ENCODE data around the gene MAGI1.
"Not testable (repeated sequence)": the region's sequence is repeated elsewhere in the genome, so short reads cannot be mapped to it uniquely, and the experiment has no call there.

The MAGI1 gene

DNA sequence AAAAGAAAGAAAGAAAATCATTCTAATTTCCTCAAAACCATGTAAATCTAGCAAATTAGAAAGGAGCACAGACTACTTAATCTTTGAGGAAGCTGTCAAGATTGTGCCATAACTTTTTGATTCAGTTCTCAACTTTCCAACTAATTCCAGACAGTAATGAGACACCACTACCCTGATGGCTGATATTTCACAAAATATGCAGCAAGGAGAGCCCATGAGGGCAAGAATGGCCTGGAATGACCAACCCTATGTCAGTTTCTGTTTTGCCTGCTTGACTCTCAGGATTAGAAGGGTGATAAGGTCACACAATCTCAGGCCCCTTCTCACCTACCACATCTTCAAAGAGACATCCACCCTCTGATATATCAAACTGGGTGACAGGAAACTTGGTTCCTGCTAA is 134.7 kb downstream of the MAGI1 start:
- DNase-seq (ENCODE audit: low spot score), result no peak

DNA sequence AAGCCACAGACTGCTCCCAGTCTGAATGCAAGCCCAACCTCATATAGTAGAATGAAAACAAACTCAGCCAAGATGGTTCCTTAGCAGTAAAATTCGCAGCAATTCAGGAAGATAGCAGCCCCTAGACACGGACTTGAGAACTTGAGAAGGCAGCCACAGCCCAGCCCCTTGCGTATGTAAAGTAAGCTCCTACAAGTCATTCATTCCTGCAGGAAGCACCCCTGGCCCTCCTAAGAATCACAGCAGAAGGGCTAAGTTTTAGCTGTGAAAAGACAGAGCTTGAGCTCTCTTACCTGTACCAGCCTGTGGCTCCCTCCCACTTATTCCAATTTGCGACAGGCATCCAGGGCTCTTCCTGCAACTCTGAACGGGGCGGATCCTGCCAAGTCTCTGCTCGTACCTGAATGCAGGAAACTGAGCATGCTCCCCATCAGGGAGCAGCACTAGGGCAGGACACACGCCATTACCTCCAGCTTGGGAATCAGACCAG is 136.4 kb downstream of the MAGI1 start:
- DNase-seq (ENCODE audit: low spot score), result peak; percentile 69

DNA sequence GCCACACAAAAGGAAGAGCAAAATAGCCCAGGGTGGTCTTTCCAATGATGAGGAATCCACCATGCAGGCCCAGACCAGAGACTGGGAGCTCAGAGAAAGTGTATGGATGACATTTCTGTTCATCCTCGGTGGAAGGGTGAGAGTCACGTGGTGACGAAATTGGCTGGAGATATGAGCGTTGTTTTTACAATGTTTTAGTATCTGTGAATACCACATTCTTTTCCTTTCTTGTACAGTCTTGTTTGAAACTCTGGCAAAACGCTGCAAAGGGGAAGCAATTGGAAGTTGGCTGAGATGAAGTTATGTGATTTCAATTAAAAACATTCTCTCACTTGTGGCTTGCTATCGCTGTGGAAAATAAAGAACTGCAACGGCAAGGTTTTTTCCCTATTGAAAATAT is 137.5 kb downstream of the MAGI1 start:
- DNase-seq (ENCODE audit: low spot score), result no peak

DNA sequence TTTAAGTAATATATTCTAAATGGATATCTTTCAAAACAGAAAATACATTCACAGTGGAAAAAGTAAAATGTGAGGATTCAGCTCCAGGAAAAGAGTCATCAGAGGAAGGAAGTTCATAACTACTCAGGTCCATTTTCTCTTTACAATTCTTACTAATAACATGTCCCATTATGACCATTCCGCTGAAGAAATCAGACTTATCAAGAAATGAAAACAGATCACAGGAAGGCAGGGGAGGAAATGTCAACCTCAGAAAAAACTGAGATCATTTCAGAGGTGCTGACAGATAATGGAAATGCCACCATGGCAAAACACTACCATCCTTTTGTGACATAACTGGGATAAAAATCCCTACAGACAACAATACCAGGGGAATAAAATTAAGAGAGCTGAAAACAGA is 139.5 kb downstream of the MAGI1 start:
- no peak for DNase-seq (ENCODE audit: low spot score)

DNA sequence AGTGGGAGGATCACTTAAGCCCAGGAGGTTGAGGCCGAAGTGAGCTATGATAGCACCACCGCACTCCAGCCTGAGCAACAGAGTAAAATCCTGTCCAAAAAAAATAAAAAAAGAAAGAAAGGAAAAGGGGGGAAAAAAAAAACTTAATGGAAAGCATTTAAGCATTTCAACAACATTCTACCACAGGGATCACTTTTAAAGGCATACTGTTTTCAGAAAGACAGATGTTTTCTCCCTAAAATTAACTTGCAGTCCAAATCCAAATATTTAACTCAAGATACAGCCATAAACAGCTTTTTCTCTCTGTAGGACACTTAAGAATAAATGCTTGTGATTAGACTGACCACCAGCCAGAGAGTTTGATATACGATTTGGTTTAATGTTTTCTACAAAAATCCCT is 141.0 kb downstream of the MAGI1 start:
- DNase-seq (ENCODE audit: low spot score), result no peak

DNA sequence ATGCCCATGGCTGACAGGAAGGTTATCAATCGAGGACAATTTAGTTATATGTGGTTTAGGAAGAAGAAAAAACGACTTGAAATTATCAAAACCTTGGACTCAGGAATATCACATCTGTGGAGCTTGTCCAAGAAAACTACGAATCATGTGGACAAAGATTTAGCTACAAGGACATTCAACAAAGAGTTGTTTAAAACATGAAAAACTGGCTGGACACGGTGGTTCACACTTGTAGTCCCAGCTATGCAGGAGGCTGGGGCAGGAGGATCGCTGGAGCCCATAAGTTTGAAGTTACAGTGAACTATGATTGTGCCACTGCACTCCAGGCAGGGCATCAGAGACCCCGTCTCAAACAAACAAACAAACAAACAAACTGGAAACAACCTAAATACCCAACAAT is 142.4 kb downstream of the MAGI1 start:
- DNase-seq (ENCODE audit: low spot score), result no peak

DNA sequence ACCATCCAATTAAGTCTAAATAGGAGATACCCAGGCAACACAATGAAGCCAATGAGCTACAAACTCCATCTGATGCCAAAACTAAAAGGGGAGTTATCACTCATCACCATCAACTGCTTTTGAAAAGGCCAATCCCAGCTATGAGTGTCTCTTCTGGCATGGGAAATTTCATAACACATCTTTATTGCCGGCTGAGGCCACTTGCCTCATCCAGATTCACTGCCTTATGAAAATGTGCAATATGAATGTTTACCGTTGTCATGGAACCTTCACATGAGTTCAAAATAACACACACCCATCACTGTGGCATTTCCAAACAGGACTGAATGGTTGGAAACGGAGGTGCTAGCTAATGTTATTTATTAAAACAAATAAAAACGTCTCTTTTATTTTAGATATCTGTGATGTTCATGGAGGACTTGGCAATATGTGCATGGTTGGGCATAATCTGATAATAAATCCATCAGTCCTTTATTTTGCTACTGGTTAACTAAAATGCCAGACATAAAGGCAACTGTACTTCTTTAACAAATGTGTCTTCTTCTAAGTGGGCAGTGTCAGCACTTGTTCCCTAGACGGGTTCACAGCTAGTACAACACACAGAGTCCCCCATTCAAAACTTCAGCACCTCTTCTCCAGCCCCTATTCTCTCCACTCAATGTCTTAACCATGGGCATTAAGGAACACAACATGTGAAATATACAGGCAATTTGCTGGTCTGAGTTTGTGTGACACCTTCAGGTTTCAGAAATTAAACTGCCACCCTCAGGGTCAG is 143.9 kb downstream of the MAGI1 start:
- no peak for DNase-seq (ENCODE audit: low spot score)

DNA sequence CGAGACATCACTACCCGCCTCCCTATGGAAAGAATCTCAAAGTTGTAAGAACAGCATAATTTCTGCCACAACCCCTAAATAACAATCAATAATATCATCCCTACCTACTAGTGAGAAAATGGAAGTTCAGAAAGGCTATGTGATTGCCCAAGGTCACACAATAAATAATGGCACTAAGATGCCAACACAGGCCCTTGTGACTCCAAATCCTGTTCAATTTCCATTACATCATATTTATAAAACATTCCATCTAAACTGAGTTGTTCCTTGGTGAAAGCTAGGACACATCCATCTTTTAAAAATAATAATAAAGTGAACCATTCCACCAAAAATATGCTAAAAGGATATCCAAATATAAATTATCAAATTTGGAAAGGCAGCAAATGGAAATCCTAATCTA is 144.6 kb downstream of the MAGI1 start:
- no peak for DNase-seq (ENCODE audit: low spot score)

DNA sequence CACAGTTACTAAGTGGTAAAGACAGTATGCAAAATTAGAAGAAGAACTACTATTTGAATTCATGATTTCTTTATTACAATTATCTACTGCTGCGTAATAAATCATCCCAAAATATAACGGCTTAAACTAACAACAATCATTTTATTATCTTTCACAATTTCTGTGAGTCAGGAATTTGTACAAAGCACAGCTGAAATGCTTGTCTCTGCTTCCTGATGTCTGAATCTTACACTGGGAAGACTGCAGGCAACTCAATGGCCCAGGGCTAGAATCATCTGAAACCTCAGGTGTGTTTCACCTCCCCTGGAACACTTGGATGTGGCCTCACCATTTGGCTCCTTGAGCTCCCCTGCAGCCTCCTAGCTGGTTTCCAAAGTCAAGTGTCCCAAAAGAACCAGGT is 145.1 kb downstream of the MAGI1 start:
- DNase-seq (ENCODE audit: low spot score), result no peak

DNA sequence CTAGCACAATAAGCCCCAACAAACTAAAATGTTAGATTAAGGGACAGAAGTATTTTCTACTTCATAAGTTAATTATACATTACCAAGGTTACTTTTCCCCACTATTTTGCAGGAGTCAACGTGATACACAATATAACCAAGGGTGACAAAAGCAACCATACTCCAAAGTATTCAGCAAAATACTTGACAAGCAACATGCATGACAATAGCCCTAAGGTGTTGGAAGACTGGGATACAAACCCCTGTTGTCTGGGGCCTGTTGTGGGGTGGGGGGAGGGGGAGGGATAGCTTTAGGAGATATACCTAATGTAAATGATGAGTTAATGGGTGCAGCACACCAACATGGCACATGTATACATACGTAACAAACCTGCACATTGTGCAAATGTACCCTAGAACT is 147.2 kb downstream of the MAGI1 start:
- not testable (repeated sequence) for DNase-seq (ENCODE audit: low spot score)

DNA sequence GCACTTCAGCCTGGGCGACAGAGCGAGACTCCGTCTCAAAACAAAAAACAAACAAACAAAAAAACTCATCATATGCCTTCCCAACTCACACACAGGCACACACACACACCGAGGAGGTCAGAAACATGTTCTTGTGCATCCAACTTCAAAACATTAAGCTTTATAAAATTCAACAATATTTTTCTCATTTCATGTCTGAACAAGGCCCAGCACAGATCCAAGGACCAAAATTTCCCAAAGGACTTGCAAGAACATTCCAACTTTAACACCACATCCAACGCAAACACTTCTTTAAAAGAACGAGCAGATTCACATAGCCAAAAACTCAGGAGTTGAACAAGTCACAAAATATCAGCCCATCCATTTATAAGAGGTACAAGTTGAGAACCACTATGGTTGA is 148.4 kb downstream of the MAGI1 start:
- DNase-seq (ENCODE audit: low spot score), result no peak

DNA sequence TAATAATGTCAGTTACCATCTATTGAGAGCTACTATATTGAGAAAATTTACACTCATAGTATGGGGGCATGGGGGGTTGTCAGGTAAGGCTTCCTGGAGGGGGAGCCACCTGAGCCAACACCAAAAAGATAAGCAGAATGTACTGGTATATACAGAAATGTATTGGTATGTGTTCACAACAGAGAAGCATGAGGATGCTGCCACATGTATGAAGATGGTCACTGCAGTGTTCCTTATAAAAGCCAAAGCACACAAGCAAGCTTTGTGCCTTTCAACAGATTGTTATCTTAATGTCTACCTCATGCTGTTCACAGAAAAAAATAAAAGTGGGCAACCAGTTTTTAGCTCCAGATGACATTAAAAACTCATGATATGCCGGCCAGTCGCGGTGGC is 149.0 kb downstream of the MAGI1 start:
- no peak for DNase-seq (ENCODE audit: low spot score)

DNA sequence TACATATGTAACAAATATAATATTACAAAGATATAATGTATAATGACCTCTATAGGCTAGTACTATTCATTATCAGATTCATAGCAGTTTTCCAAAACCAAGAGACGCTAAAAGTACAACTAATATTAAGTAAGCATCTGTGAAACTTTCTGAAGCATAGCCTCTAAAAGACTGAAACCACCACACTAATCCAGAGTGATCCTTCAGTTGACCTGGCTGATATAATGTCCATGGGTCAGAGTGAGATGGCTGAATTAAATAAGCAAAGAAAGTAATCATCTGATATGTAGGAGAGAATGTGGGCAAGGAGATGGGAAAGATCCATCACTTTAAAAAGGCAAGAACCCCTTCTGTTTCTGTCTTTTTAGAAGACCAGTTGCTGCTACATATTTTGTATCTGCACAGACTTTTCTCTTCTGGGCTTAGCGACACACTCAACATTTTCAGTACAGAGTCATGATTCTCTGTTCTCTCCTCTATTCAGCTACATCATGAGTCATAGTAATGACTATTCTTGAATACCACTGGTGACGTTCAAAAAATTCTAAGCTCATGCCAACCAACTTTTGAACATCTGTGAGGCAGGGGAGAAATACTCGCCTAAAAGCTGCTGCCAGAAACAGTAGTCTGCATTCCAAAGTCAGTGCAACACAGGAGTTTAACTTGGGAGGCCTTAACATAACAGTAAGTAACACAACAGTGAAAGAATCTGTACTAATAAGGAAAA is 149.6 kb downstream of the MAGI1 start:
- DNase-seq (ENCODE audit: low spot score), result peak; percentile 84

DNA sequence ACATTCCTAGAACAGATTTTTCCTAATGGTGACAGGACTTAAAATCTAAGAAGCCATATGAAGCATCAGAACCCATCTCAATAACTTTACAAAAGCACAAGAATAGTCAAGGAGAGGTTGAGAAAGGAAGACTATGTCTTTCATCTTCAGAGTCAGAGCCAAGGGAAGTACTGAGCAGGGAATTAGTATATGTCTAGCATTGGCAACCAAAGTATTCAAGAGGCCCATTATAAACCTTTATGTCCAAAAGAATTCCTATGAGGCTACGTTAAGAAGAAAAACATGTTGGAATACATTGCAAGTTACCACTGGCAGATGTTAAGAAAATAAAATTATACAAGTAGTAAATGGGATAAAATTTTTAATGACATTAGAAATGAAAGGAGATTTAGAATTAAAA is 150.5 kb downstream of the MAGI1 start:
- DNase-seq (ENCODE audit: low spot score), result no peak

DNA sequence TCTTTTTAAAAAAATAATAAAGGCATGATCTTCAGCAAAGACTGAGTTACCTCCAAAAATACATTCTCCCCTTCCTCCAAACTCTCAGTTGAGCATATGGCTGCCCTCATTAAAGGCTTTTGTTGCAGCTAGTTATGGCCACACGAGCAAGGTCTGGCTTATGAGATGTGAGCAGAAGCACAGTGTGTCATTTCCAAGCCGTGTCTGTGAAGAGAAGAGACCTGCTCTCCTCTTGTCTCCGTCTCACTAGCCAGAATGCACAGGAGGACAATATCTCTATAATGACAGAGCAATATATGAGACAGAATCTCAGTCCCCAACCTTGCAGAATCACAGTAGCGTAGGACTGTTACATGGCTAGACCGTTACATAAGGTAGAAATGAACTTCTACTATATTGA is 152.3 kb downstream of the MAGI1 start:
- DNase-seq (ENCODE audit: low spot score), result no peak

DNA sequence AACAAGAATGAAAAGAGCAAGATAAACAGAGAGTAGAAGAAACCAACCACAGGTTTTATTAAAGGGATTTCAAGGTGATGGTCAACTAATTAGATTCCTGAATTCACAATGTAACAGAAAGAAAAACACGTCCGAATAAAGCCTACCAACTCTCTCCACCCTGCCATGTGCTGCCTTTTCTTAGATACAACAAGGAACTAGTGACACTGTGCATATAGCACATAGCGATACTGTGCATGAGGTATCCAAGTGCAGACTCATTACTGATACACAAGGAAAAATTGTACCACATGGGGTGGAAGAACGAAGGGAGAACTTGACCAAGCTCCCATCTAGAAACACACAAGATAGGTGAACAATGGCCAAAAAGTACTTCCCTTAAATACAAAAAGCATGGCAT is 154.6 kb downstream of the MAGI1 start:
- peak; percentile 29 for DNase-seq (ENCODE audit: low spot score)

DNA sequence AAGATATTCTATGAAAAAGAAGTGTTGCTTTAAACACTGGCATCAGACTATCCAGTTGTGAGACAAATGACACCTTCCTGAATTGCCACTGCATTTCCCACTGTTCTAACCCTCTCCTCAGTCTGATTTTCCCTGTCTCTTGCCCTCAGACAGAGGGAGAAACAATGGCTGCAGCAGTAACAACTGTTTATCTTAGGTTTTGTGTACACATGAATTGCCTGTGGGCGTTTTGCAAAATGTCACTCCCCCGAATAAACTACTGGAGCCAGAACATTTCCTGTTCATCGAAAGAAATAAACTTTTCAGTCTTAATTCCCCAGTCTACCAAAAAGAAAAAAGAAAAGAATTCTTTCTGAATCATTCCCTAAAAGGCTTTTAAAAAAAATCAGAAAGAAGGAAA is 155.1 kb downstream of the MAGI1 start:
- no peak for DNase-seq (ENCODE audit: low spot score)

DNA sequence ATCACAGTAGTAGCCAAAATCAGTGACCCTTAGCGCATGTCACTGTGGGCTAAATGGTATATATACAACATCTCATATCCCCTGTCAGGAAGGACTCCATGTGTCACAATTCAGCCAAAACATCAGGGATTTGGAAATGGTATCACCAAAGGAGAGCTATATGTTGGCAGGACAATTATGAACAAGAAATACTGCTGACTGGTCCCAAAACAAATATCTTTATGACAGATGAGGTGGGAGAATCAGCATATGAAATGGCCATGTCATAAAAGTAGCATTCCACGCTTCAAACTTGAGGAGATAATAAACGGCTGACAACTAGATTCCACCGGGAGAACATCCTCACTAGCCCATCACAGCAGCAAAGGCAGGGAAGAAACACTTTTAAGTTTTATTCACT is 158.4 kb downstream of the MAGI1 start:
- DNase-seq (ENCODE audit: low spot score), result no peak

DNA sequence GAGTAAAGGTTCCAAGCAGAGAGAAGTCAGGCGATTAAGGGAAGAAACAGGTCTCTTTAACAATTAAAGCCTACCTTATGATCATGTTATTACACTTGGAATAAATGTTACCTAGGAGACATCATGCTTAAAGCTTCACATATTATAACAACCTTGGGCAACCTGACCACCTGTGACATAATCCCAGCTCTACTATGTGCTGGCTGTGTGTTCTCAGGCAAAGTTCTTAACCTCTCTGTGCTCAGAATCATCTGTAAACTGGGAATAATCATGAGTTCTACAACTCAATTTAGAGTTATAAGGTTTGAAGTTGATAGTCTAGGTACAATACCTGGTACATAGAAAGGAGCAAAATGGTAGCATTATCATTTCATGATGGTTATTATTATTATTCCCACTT is 159.3 kb downstream of the MAGI1 start:
- no peak for DNase-seq (ENCODE audit: low spot score)

DNA sequence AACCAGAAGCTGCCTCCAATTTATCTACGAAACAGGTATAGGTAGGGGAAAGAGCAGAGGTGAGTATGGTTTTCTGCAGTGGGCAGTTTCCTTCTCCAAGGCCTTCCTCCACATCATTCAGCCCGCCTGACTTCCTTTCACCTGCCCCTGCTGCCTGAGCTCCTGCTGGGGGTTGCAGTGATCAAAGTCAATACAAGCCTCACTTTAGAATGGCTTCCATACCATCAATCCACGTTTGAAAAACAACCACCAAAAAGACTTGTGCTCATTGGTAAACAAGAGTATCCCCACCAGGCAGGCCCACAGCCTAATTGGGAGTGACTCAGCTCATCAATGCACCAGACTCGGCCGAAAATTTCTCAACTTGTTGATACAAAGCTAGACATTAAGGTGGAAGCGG is 159.9 kb downstream of the MAGI1 start:
- DNase-seq (ENCODE audit: low spot score), result no peak

DNA sequence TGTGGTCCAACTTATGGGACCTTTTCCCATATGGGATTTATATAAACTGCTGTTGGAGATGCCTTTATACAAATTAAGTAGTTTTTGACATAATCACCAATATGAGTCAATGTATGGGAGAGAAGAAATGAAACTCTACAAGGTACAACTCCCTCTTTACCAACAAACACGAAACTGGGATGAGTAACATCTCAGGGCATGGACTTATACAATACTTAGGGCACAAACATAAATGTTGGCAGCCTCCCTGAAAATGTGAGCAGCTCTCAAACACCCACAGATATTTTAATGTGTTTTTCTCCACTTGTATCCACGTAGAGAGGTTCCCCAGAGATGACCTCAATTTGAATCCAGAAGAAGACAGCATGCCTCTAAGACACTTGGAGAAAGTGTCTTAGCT is 161.6 kb downstream of the MAGI1 start:
- DNase-seq (ENCODE audit: low spot score), result no peak

DNA sequence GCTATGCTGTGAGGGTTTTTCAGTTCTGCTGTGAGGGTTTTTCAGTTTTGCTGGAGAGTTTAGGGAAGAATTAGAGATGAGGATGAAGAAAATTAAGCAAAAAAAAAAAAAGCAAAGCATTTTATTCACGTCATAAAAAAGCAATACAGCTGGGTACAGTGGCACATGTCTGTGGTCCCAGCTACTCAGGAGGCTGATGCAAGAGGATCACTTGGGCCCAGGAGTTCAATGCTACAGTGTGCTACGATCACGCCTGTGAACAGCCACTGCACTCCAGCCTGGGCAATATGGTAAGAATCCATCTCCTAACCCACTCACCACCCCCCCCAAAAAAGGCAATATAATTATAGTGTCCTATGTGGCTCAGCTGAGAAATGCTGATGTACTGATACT is 162.7 kb downstream of the MAGI1 start:
- DNase-seq (ENCODE audit: low spot score), result no peak

DNA sequence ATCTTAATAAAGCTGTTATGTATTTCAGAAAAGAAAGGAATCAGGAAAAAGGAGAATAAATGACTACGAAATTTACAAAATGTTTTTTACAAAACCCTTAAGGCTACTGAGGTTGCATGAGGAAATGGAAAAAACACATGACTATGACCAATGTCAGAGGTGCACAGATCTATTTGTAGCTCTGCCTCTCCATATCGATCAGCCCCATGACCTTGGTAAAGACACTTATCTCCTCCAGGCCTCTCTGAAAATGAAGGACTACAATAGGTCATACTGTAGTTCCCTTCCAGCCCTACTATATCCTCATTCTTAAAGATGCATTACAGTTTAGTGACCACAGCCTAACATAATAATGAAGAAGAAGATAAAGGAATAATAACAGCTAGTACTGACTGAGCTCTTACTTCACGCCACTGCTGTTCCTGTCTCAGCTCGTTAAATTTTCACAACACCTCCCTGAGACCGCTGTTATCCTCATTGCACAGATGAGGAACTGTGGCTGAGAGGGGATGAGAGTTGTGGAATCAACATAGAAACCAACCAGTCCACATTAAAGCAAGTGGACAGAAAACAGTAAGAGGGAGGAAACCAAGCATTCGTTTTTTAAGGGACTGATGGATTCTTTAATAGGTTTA is 163.2 kb downstream of the MAGI1 start:
- no peak for DNase-seq (ENCODE audit: low spot score)

Measured in kidney tubule cell (primary cell).